SK-N-SH treated with all-trans-retinoic acid at 6 μM for 48 hours (cell line): Measurements from ENCODE around the gene GFM1.

Source experiments
- CSDC2 ChIP-seq: fragments of 250-450 bp; sonication (Bioruptor Pico); IDR thresholded peaks from 2 replicates; pipeline ENCODE4 v1.5.0; 2020; ENCODE audit warnings: mild to moderate bottlenecking, moderate library complexity
- PATZ1 ChIP-seq: fragments of 250-450 bp; sonication (Bioruptor Pico); IDR thresholded peaks from 2 replicates; pipeline ENCODE4 v1.8.0; 2020; ENCODE audit warnings: mild to moderate bottlenecking, moderate library complexity, borderline replicate concordance
- PPARA ChIP-seq: fragments of 250-450 bp; sonication (Bioruptor Pico); IDR thresholded peaks from 2 replicates; pipeline ENCODE4 v1.5.0; 2020; ENCODE audit warnings: mild to moderate bottlenecking, borderline replicate concordance
- ZC3H10 ChIP-seq: fragments of 250-450 bp; sonication (Bioruptor Pico); IDR thresholded peaks from 2 replicates; pipeline ENCODE4 v1.5.1; 2021; ENCODE audit warnings: mild to moderate bottlenecking, moderate library complexity
- ZNF565 ChIP-seq: fragments of 450-650 bp; formaldehyde crosslinking; conservative IDR thresholded peaks from 2 replicates; pipeline ENCODE4 v1.5.0; 2020; ENCODE audit warnings: low read depth, mild to moderate bottlenecking, moderate library complexity
- TF ChIP-seq, protein P1 (sequence below): fragments of 250-450 bp; sonication (Bioruptor Pico); IDR thresholded peaks from 2 replicates; pipeline ENCODE4 v1.8.0; 2021; ENCODE audit warnings: low read depth, mild to moderate bottlenecking, moderate library complexity, borderline replicate concordance
- TF ChIP-seq, protein P2 (sequence below): fragments of 250-450 bp; sonication (Bioruptor Pico); IDR thresholded peaks from 2 replicates; pipeline ENCODE4 v1.5.1; 2020; ENCODE audit warnings: low read depth, mild to moderate bottlenecking, moderate library complexity

- TF ChIP-seq, protein P1, sequence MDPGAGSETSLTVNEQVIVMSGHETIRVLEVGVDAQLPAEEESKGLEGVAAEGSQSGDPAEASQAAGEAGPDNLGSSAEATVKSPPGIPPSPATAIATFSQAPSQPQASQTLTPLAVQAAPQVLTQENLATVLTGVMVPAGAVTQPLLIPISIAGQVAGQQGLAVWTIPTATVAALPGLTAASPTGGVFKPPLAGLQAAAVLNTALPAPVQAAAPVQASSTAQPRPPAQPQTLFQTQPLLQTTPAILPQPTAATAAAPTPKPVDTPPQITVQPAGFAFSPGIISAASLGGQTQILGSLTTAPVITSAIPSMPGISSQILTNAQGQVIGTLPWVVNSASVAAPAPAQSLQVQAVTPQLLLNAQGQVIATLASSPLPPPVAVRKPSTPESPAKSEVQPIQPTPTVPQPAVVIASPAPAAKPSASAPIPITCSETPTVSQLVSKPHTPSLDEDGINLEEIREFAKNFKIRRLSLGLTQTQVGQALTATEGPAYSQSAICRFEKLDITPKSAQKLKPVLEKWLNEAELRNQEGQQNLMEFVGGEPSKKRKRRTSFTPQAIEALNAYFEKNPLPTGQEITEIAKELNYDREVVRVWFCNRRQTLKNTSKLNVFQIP, result no peak
- TF ChIP-seq ZNF565 (CRISPR knock-in tag), result no peak
- no peak for TF ChIP-seq CSDC2
- TF ChIP-seq PPARA (CRISPR knock-in tag), result no peak
- no peak for TF ChIP-seq ZC3H10 (CRISPR knock-in tag)
- TF ChIP-seq PATZ1 (CRISPR knock-in tag), result no peak
- TF ChIP-seq, protein P2, sequence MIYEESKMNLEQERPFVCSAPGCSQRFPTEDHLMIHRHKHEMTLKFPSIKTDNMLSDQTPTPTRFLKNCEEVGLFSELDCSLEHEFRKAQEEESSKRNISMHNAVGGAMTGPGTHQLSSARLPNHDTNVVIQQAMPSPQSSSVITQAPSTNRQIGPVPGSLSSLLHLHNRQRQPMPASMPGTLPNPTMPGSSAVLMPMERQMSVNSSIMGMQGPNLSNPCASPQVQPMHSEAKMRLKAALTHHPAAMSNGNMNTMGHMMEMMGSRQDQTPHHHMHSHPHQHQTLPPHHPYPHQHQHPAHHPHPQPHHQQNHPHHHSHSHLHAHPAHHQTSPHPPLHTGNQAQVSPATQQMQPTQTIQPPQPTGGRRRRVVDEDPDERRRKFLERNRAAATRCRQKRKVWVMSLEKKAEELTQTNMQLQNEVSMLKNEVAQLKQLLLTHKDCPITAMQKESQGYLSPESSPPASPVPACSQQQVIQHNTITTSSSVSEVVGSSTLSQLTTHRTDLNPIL (CRISPR knock-in tag), result no peak
Measured at GRCh38 chr3:158663246-158663645, 18.9 kb downstream of the GFM1 start.
